ENCODE results near the gene NUP43. TPM values are rescaled to one million over a fixed set of nuclear protein-coding genes. Genes with fewer than 3 reads are reported as not detected.
A peak's percentile ranks its signal among the peaks of the same experiment; 100 is the strongest.
"Not testable (repeated sequence)": the region's sequence is repeated elsewhere in the genome, so short reads cannot be mapped to it uniquely, and the experiment has no call there.

NUP43 gene
- total RNA-seq, 2 donors from 2014 or later, result 24.8 to 29.0 TPM

GRCh38 chr6:149750136-149750609, 3.8 kb upstream of the NUP43 start:
- peak; percentile 86 for DNase-seq (ENCODE audit: low spot score)
- intact Hi-C loops (cut with DNase I), result no loop called here

GRCh38 chr6:149749594-149750135, 3.3 kb upstream of the NUP43 start, which contains the start of gene PCMT1:
Gene PCMT1 (plus strand): TSS chr6:149749741. CDS start chr6:149749902, 161 bp downstream.
- intact Hi-C loops (cut with DNase I), result no loop called here
- peak; percentile 98 for DNase-seq (ENCODE audit: low spot score)

GRCh38 chr6:149749082-149749593, 2.8 kb upstream of the NUP43 start:
- DNase-seq (ENCODE audit: low spot score); intact Hi-C loops (cut with DNase I): not testable (repeated sequence)

GRCh38 chr6:149745252-149745651, 1.1 kb downstream of the NUP43 start:
- intact Hi-C loops (cut with DNase I); DNase-seq (ENCODE audit: low spot score): not testable (repeated sequence)

GRCh38 chr6:149734915-149735314, 11.4 kb downstream of the NUP43 start:
- intact Hi-C loops (cut with DNase I), result loop anchor here in 1 of 2 donors (10.0 kb wide), 1 partner anchor 500 kb away; no protein-coding TSS in a partner anchor
- no peak for DNase-seq (ENCODE audit: low spot score)

GRCh38 chr6:149733089-149733720, 13.1 kb downstream of the NUP43 start:
- intact Hi-C loops (cut with DNase I), result loop anchor here in 1 of 2 donors (10.0 kb wide), 1 partner anchor 498 kb away; no protein-coding TSS in a partner anchor
- no peak for DNase-seq (ENCODE audit: low spot score)

- DNase-seq (ENCODE audit: low spot score), result no peak
- intact Hi-C loops (cut with DNase I), result loop anchor here in 1 of 2 donors (10.0 kb wide), 1 partner anchor 495 kb away; no protein-coding TSS in a partner anchor
Measured at GRCh38 chr6:149729824-149730223, 16.5 kb downstream of the NUP43 start.

GRCh38 chr6:149728499-149729234, 17.7 kb downstream of the NUP43 start:
- DNase-seq (ENCODE audit: low spot score), result no peak
- intact Hi-C loops (cut with DNase I), result no loop called here

- intact Hi-C loops (cut with DNase I), result no loop called here
- DNase-seq (ENCODE audit: low spot score), result no peak
Measured at GRCh38 chr6:149727793-149728498, 18.4 kb downstream of the NUP43 start.

- no peak for DNase-seq (ENCODE audit: low spot score)
- intact Hi-C loops (cut with DNase I), result no loop called here
Measured at GRCh38 chr6:149725785-149726184, 20.5 kb downstream of the NUP43 start.

GRCh38 chr6:149723771-149724417, 22.4 kb downstream of the NUP43 start:
- no peak for DNase-seq (ENCODE audit: low spot score)
- intact Hi-C loops (cut with DNase I), result no loop called here

GRCh38 chr6:149723262-149723661, 23.1 kb downstream of the NUP43 start:
- DNase-seq (ENCODE audit: low spot score), result no peak
- intact Hi-C loops (cut with DNase I), result no loop called here

GRCh38 chr6:149719531-149719930, 26.8 kb downstream of the NUP43 start:
- intact Hi-C loops (cut with DNase I), result no loop called here
- DNase-seq (ENCODE audit: low spot score), result no peak

- intact Hi-C loops (cut with DNase I), result no loop called here
Measured at GRCh38 chr6:149717588-149718458, 28.5 kb downstream of the NUP43 start, which contains the start of gene LATS1. Gene LATS1 (minus strand): TSS chr6:149718101. CDS start chr6:149702126, 15,975 bp downstream.

GRCh38 chr6:149717255-149717587, 29.1 kb downstream of the NUP43 start:
- intact Hi-C loops (cut with DNase I), result no loop called here
- no peak for DNase-seq (ENCODE audit: low spot score)

More at GRCh38 chr6:149717588-149718458, 28.5 kb downstream of the NUP43 start, which contains the start of gene LATS1:
- DNase-seq (ENCODE audit: low spot score), result peak; percentile 97

GRCh38 chr6:149716181-149716963, 30.0 kb downstream of the NUP43 start:
- DNase-seq (ENCODE audit: low spot score), result no peak
- intact Hi-C loops (cut with DNase I), result no loop called here

GRCh38 chr6:149714442-149714841, 31.9 kb downstream of the NUP43 start:
- no peak for DNase-seq (ENCODE audit: low spot score)
- intact Hi-C loops (cut with DNase I), result no loop called here
